Fibroblast of the aortic adventitia (primary cell): Measurements from ENCODE around the gene S100A7A. TPM values are rescaled to one million over a fixed set of nuclear protein-coding genes. Genes with fewer than 3 reads are reported as not detected.
A peak's percentile ranks its signal among the peaks of the same experiment; 100 is the strongest.
"Not testable (repeated sequence)": the region's sequence is repeated elsewhere in the genome, so short reads cannot be mapped to it uniquely, and the experiment has no call there.

Experiments used
- DNase-seq: peaks from one replicate; pipeline ENCODE4 v3.0.0-alpha.2; 2010; ENCODE audit warnings: low read depth
- H3K4me3 ChIP-seq: 2 replicates; pipeline ENCODE4 v1.5.1; 2011; ENCODE audit warnings: low read depth, mild to moderate bottlenecking, control low read depth, low read length, moderate library complexity
- CTCF ChIP-seq: IDR thresholded peaks from 2 replicates; pipeline ENCODE4 v1.5.1; 2011; ENCODE audit warnings: mild to moderate bottlenecking, low read length, control low read depth, inconsistent platforms; ENCODE audit not compliant: insufficient read depth
- total RNA-seq: library from RNA; depleted of rRNA; stranded (reverse); fragments of >200 nt; gene quantifications from 2 replicates; pipeline ENCODE4 v1.2.3, GENCODE V29; 2012; ENCODE audit warnings: low replicate concordance

S100A7A gene
- total RNA-seq, 1 donor: not detected

GRCh38 chr1:153404768-153405167 is 11.6 kb upstream of the S100A7A start:
- TF ChIP-seq CTCF: peak; percentile 27
- no peak for DNase-seq
- H3K4me3 ChIP-seq: no peak overlapping the region

GRCh38 chr1:153405825-153406599 is 10.3 kb upstream of the S100A7A start:
- H3K4me3 ChIP-seq, DNase-seq: not testable (repeated sequence)

GRCh38 chr1:153407274-153407673 is 9.0 kb upstream of the S100A7A start:
- not testable (repeated sequence) for DNase-seq, H3K4me3 ChIP-seq

- not testable (repeated sequence) for H3K4me3 ChIP-seq, DNase-seq
These were observed 2.4 kb upstream of the S100A7A start for GRCh38 chr1:153413961-153414360.

GRCh38 chr1:153417136-153417888 is 992 bp downstream of the S100A7A start:
- H3K4me3 ChIP-seq: no peak overlapping the region
- TF ChIP-seq CTCF: no peak
- no peak for DNase-seq

- DNase-seq, H3K4me3 ChIP-seq: not testable (repeated sequence)
These were observed 2.6 kb downstream of the S100A7A start for GRCh38 chr1:153418758-153419435.

GRCh38 chr1:153419436-153419793 is 3.1 kb downstream of the S100A7A start:
- not testable (repeated sequence) for H3K4me3 ChIP-seq, DNase-seq

GRCh38 chr1:153420306-153420705 is 4.0 kb downstream of the S100A7A start:
- no peak for TF ChIP-seq CTCF
- no peak overlapping the region for H3K4me3 ChIP-seq
- no peak for DNase-seq

GRCh38 chr1:153422450-153423068 is 6.2 kb downstream of the S100A7A start:
- no peak overlapping the region for H3K4me3 ChIP-seq
- no peak for TF ChIP-seq CTCF
- DNase-seq: peak; percentile 67
